Transverse colon (tissue), 4 donors: Measurements from ENCODE around the gene CASP12.

Experiments used
- POLR2A ChIP-seq: fragments of 450-650 bp; IDR thresholded peaks from one replicate; pipeline ENCODE4 v1.6.1; 2016; ENCODE audit warnings: antibody characterized with exemption, mild to moderate bottlenecking, moderate library complexity
- POLR2AphosphoS5 ChIP-seq, 3 donors: sonication (generic); formaldehyde crosslinking; IDR thresholded peaks; one replicate each; pipeline ENCODE4 v1.6.1; 2016; ENCODE audit warnings: antibody characterized with exemption in 3 of 3
- TF ChIP-seq, protein P1 (sequence below), 5 experiments: fragments of 200-600 bp in 3 of 5; fragments of 450-650 bp in 2 of 5; sonication (generic) in 3 of 5; IDR thresholded peaks; 1 replicate in 2 of 5; 2 replicates in 3 of 5; pipeline ENCODE4 v1.5.1; 2016 to 2017; ENCODE audit warnings: antibody characterized with exemption in 5 of 5, inconsistent platforms in 3 of 5, mild to moderate bottlenecking in 2 of 5, moderate library complexity in 1 of 5

GRCh38 chr11:104855965-104856364 is 42.3 kb downstream of the CASP12 start:
- TF ChIP-seq, protein P1, sequence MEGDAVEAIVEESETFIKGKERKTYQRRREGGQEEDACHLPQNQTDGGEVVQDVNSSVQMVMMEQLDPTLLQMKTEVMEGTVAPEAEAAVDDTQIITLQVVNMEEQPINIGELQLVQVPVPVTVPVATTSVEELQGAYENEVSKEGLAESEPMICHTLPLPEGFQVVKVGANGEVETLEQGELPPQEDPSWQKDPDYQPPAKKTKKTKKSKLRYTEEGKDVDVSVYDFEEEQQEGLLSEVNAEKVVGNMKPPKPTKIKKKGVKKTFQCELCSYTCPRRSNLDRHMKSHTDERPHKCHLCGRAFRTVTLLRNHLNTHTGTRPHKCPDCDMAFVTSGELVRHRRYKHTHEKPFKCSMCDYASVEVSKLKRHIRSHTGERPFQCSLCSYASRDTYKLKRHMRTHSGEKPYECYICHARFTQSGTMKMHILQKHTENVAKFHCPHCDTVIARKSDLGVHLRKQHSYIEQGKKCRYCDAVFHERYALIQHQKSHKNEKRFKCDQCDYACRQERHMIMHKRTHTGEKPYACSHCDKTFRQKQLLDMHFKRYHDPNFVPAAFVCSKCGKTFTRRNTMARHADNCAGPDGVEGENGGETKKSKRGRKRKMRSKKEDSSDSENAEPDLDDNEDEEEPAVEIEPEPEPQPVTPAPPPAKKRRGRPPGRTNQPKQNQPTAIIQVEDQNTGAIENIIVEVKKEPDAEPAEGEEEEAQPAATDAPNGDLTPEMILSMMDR (IDR thresholded peaks at IDR 0.05): no peak
- TF ChIP-seq POLR2A (no peak), POLR2AphosphoS5 (IDR thresholded peaks at IDR 0.05) (no peak)
